ENCODE measurements around the gene BACE1-AS.

DNA sequence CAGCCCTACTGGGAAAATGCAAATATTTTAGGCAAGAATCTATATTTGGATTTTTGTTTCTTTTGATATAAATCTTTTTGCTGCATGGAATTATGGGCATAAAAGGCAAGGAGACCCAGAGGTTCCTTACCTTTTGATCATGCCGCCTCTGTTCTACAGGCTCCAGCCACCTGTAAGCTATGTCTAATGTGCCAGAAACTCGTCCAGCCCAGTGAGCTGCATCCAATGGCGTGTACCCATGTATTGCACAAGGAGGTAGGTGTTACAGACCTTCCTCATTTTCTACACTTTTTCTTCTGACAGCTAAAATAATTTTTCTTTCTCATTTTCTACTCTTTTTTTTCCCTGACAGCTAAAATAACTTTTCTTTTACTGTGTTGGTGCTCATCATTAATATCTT, 8.2 kb upstream of the BACE1-AS start:
- TF ChIP-seq CTCF (IDR thresholded peaks at IDR 0.05) (no peak), ZFX (IDR thresholded peaks at IDR 0.05; ENCODE audit: borderline replicate concordance) (no peak)
